Measurements from ENCODE around the gene TSPAN12. TPM values are rescaled to one million over a fixed set of nuclear protein-coding genes. Genes with fewer than 3 reads are reported as not detected.
"Not testable (repeated sequence)": the region's sequence is repeated elsewhere in the genome, so short reads cannot be mapped to it uniquely, and the experiment has no call there.

Gene TSPAN12
- total and polyA plus RNA-seq, 9 donors = 0.50 to 58.0 (median 4.2) TPM

DNA sequence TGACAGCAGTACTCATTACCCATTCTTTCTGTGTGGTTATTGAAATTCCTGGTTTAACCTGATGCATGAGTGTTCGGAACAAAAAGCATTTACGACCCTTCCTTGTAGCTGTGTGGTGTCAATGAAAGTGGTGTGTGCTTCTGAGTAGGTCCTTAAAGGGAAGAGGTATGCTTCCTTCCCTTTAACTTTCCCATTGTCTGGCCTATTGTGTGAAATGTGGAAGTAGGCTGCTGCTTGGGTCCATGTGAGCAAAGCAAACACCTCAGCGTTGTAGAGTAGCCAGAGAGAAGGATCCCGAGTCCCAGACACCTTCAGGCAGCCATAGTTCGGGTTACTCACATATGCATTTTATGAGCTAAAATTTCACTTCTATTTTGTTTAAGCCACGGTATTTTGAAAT lies 74.7 kb downstream of the TSPAN12 start:
- WGBS, 3 donors = 87 to 91% (median 91%) methylated on average over 6 of the region's 6 CpGs
- no peaks in the 10 kb centered on the region for H3K27me3 ChIP-seq

DNA sequence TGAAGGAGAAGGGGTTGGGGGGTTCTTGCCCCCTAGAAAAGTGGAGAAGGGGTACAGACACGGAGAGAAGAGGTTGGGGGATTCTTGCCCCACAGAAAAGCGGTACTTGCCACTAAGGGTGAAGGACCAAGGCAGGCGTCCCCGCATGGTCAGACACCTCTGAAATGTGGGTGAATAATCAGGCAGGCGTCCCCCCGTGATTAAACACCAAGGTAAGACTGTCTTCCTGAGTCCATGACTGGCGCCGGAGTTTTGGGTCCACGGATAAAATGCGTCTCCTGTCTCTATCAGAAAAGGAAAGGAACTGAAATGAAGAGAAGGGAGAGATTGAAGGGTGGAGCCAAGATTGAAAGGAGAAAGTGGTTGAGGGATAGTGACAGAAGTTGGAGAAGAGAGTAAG lies 76.0 kb downstream of the TSPAN12 start:
- H3K27me3 ChIP-seq; intact Hi-C loops (cut with DNase I); H3K4me1 ChIP-seq (ENCODE audit: insufficient read depth); H3K36me3 ChIP-seq; H3K9me3 ChIP-seq; H3K27ac ChIP-seq; H3K4me3 ChIP-seq; DNase-seq: not testable (repeated sequence)
- WGBS, 3 donors = 95 to 97% (median 95%) methylated on average over 10 of the region's 10 CpGs

More for the DNA sequence above, 74.7 kb downstream of the TSPAN12 start:
- no peak overlapping the region for H3K27ac ChIP-seq
- no peak for DNase-seq
- TF ChIP-seq EP300 (IDR thresholded peaks at IDR 0.05) (no peak), POLR2A (IDR thresholded peaks at IDR 0.05) (no peak)
- TF ChIP-seq, protein P1, sequence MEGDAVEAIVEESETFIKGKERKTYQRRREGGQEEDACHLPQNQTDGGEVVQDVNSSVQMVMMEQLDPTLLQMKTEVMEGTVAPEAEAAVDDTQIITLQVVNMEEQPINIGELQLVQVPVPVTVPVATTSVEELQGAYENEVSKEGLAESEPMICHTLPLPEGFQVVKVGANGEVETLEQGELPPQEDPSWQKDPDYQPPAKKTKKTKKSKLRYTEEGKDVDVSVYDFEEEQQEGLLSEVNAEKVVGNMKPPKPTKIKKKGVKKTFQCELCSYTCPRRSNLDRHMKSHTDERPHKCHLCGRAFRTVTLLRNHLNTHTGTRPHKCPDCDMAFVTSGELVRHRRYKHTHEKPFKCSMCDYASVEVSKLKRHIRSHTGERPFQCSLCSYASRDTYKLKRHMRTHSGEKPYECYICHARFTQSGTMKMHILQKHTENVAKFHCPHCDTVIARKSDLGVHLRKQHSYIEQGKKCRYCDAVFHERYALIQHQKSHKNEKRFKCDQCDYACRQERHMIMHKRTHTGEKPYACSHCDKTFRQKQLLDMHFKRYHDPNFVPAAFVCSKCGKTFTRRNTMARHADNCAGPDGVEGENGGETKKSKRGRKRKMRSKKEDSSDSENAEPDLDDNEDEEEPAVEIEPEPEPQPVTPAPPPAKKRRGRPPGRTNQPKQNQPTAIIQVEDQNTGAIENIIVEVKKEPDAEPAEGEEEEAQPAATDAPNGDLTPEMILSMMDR (IDR thresholded peaks at IDR 0.05) = no peak
- intact Hi-C loops (cut with DNase I) = no loop called here
- no peaks in the 10 kb centered on the region for H3K9me3 ChIP-seq
- no peaks in the 10 kb centered on the region for H3K36me3 ChIP-seq
- no peaks in the 10 kb centered on the region for H3K4me1 ChIP-seq (ENCODE audit: insufficient read depth)
- no peak overlapping the region for H3K4me3 ChIP-seq

DNA sequence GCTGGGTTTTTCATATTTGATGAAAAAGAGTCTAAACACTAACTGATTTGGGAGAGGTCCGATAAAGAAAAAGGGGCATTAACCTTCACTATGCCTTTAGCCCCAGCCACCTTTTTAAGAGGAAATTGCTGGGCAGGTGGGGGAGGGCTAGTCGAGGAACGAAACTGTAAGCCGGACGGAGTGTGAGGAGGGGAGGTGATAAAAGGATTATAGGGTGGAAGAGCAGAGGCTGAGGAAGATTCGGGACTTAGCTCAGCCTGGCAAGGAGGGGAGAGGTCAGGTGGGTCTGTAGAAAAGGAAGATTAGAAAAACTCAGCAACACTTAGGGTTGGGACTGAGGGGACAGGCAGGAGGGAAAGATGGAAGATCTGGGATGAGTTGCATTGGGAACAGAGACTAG lies 77.0 kb downstream of the TSPAN12 start:
- H3K9me3 ChIP-seq = no peaks in the 10 kb centered on the region
- H3K36me3 ChIP-seq = no peaks in the 10 kb centered on the region
- no peak for DNase-seq
- H3K27me3 ChIP-seq = no peaks in the 10 kb centered on the region
- TF ChIP-seq, protein P1 (IDR thresholded peaks at IDR 0.05) = no peak
- no peak for TF ChIP-seq EP300 (IDR thresholded peaks at IDR 0.05)
- no peak for TF ChIP-seq POLR2A (IDR thresholded peaks at IDR 0.05)
- no peak overlapping the region for H3K27ac ChIP-seq
- intact Hi-C loops (cut with DNase I) = no loop called here
- no peaks in the 10 kb centered on the region for H3K4me1 ChIP-seq (ENCODE audit: insufficient read depth)
- 79 to 89% (median 81%) methylated on average over 6 of the region's 6 CpGs for WGBS, 3 donors
- no peak overlapping the region for H3K4me3 ChIP-seq

DNA sequence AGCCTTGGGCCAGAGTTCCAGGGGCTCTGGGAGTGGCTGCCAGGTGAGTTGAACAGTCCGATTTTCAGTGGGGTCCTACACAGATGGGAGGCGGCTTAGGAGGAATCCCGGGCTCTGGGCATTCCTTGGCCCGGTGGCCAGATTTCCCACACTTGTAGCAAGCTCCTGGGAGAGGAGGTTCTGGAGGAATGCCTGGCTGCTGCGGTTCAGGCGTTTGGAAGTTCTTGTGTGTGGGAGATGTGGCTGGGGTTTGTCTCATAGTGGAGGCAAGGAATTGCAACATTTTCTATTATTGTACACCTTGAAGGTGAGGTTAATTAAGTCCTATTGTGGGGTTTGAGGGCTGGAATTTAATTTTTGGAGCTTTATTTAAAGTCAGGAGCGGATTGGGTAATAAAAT lies 77.5 kb downstream of the TSPAN12 start:
- H3K27ac ChIP-seq; H3K36me3 ChIP-seq; DNase-seq; H3K9me3 ChIP-seq; H3K27me3 ChIP-seq; H3K4me3 ChIP-seq; H3K4me1 ChIP-seq (ENCODE audit: insufficient read depth); intact Hi-C loops (cut with DNase I): not testable (repeated sequence)
- 70 to 82% (median 81%) methylated on average over 7 of the region's 7 CpGs for WGBS, 3 donors

DNA sequence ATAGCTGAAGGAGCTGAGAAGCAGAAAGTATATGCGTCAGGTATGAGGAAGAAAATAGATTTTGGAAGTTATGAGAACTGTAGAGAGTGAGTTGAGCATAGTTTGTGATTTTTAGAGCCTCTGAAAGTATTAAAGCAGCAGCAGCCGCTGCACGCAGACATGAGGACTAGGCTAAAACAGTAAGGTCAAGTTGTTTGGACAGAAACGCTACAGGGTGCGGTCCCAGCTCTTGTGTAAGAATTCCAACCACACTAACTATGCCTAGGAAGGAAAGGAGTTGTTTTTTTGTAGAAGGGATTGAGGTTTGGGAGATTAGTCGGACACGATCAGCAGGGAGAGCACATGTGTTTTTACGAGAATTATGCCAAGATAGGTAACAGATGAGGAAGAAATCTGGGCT lies 78.9 kb downstream of the TSPAN12 start:
- H3K4me1 ChIP-seq (ENCODE audit: insufficient read depth); H3K4me3 ChIP-seq; H3K36me3 ChIP-seq; DNase-seq; intact Hi-C loops (cut with DNase I); H3K9me3 ChIP-seq; H3K27ac ChIP-seq; H3K27me3 ChIP-seq: not testable (repeated sequence)
- WGBS, 3 donors = 75 to 89% (median 87%) methylated on average over 8 of the region's 8 CpGs

DNA sequence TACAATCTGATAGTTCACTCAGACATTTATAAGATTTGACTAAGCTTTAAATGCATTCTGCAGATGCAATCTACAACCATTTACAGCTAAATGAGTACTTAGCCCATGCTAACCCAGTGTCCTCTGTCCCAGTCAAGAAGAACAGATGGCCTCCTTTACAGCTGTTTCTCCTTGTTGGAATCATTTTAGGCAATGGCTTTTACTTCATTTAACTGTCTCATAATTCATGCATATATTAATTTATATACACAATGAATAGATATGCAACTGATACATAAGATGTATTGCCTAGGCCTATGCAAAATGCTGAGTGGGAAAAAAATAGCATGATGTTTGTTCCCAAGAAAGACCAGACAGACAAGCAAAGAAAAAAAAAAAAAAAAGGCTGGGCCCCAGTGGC lies 82.2 kb downstream of the TSPAN12 start:
- intact Hi-C loops (cut with DNase I) = no loop called here
- H3K4me3 ChIP-seq = no peak overlapping the region
- H3K36me3 ChIP-seq = no peaks in the 10 kb centered on the region

More for the DNA sequence above, 82.2 kb downstream of the TSPAN12 start:
- H3K27me3 ChIP-seq = no peaks in the 10 kb centered on the region
- no peaks in the 10 kb centered on the region for H3K4me1 ChIP-seq (ENCODE audit: insufficient read depth)
- DNase-seq = no peak
- no peaks in the 10 kb centered on the region for H3K9me3 ChIP-seq
- no peak for TF ChIP-seq POLR2A (IDR thresholded peaks at IDR 0.05)
- TF ChIP-seq, protein P1 (IDR thresholded peaks at IDR 0.05) = no peak
- no peak for TF ChIP-seq EP300 (IDR thresholded peaks at IDR 0.05)
- no peak overlapping the region for H3K27ac ChIP-seq

All from ovary (tissue), 9 donors.